ENCODE data around the gene KCNK17.

The KCNK17 gene, protein sequence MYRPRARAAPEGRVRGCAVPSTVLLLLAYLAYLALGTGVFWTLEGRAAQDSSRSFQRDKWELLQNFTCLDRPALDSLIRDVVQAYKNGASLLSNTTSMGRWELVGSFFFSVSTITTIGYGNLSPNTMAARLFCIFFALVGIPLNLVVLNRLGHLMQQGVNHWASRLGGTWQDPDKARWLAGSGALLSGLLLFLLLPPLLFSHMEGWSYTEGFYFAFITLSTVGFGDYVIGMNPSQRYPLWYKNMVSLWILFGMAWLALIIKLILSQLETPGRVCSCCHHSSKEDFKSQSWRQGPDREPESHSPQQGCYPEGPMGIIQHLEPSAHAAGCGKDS

DNA sequence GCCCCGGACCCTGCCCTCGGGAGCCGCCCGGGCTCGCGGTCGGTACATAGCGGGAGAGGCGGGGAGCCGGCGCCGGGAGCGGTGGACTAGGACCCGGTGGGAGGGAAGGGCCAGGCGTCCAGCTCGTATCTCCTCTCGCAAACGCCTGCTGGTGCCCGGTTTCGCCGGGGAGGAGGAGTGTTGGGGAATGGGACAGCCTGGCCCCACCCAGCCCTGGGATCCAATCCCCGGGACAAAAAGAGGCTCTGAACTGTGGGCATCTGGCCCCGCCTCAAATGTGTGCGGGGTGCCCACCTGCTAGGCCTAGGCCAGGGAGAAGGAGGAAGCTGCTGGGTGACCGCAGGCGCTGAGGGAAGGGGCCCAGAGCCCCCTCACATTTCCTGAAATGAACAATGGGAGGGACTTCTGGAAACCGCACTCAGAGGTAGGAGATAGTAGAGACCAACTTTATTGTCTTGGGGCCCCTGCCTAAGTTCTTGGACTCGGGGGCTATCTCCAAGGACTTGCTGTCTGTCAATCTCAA lies at the start of gene KCNK17:
TSS of gene KCNK17 (minus strand) at position 147 of the 523 bp plus-strand sequence. CDS start at position 48, 99 bp downstream.
- DNase-seq: no peak

DNA sequence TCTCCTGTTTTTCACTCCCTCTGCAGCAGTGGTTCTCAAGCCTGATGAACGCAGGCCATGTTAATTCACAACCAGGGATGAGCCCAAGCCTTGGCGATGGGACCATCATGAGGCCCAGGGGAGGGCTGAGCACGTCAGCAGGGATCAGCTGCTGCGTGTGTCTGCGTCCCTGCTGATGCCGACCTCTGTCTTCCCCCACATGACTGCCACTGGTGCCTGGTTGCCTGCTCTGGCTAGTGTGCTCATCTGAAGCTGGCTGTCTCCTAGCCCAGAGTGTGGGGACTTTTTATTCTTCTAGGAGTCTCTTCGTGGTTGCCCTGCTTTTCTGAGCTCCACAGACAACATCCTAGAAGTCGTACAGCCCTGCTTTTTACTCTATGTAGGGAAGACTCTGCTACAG lies 49.1 kb upstream of the KCNK17 start:
- no peak for DNase-seq

DNA sequence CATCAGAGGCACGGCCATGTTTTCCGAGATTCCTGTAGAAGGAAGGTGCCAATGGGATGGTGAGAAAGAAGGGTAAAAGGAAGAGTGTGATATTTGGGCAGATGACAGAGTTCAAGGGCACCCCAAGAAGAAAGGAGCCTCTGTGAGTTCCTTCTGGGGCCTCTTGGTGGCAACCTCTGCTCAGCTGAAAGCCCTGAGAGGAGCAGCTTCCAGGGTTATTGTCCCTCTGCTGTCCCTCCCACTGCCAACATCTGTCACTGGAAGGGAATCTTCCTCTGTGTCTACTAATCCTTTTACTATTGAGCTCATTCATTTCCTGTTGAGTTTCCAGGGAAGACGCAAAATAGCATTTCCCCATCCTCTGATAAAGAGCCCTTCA lies 48.3 kb upstream of the KCNK17 start:
- no peak for DNase-seq

DNA sequence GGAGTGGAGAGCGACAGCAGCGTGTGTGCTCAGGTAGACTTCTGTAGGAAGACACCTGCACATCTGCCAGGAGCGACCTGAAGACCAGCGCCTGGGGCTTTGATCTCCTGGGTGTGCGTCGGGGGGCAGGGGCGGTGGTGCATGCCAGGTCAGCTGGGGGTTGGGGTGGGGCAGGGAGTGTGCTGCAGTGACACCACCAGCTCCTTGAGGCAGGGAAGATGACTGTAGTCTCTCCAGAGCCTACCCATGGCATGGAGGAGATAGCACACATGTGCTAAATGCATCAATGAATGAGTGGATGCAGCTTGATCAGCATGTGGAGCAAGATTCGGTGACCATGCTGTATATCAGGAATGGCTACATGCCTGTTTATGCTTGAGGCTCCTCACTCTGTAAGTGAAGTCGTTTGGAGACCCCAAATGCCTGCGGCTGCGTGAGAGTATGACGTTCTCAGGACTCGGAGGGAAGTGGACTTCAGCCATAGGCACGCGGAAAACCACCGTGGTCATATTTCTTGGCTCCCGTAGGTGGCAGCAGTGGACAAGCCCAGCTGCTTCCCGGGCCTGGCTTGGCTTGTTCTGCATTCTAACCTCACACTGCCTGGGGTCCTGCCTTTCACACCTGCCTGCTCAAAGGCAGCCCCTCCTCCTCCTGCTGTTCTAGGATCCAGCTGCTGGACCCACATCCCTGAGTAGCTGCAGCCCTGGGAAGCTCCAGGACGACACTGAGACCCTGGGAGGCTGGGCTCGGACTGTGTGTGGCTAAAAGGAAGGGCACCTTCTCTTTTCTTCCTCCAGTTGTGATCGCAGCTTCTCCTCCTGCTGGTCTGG lies 47.7 kb upstream of the KCNK17 start:
- peak; percentile 39 to 68 for DNase-seq

DNA sequence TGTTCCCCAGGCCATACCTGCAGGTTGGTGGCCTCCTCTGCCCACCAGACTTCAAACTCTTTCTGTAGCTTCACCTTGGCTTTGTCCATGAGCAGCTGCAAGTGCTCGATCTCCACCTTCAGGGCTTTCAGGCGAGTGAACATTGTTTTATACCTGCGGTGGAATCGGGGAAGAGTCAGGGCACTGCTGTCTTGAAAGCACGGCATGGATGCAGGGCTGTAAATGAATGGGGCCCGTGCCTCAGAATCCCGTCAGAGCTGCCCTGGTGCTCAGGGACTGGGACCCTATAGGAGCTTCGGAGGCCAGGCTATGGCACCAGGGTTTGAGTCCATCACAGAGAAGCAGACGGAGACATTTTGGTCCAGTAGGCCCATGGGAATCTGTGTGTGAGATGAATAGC lies 46.2 kb upstream of the KCNK17 start:
- DNase-seq: no peak

DNA sequence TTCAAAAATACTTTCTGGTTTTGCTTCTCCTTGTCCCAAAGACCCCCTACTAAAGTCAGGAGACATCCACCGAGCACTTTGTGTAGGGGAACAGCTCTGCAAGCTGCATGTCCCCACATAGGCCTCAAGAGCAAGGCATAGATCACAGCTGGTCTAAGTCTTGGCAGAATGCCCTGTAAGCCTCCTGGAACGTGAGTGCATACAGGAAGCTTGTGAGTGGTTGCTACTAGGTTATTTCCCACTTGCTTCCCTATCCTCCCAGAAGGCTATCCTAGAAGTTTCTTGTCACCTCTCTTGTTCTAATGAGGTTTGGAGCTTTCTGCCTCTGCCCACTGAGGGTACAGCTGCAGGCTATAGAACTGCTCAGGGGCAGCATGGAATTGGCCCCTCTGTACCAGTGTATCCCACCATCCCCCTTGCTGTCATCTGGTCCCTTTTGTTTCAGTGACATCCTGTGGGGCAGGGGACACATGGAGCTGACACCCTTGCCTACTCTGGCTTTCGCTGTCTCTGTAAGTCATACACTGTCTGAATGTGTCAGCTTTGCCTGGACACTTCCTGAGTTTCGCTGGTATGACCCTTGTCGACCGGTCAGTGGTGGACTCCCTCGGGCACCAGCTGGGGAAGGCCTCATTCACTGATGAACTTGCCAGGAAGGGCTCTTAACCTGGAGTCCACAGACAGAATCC lies 43.9 kb upstream of the KCNK17 start:
- DNase-seq: no peak

DNA sequence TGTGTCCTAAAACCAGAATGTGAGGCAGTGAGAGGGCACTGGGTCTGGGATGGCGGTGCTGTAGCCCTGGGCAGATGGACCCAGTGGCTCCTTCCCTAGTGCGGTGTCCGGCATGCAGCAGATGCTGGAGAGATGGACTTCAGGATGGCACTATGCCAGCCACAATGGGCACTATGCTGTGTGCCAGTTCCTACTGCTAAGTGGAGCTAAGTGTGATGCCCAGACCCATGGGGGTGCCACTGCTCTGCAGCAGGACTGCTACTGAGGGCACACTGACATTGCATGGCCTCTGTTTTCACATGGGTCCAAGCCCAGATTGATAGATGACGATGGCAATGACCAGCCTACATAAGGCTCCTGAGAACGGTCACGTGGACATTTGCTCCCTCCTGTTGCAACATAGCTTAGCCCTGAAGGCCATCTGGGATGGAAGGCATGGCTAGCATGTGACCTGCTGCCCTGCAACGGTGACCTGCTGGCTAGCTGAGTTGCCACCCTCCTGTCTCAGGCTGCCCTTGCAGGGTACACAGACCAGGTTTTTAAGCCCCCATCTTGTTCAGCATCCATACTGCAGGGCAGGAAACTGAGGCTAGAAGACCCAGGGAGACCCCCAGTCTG lies 39.6 kb upstream of the KCNK17 start:
- no peak for DNase-seq

DNA sequence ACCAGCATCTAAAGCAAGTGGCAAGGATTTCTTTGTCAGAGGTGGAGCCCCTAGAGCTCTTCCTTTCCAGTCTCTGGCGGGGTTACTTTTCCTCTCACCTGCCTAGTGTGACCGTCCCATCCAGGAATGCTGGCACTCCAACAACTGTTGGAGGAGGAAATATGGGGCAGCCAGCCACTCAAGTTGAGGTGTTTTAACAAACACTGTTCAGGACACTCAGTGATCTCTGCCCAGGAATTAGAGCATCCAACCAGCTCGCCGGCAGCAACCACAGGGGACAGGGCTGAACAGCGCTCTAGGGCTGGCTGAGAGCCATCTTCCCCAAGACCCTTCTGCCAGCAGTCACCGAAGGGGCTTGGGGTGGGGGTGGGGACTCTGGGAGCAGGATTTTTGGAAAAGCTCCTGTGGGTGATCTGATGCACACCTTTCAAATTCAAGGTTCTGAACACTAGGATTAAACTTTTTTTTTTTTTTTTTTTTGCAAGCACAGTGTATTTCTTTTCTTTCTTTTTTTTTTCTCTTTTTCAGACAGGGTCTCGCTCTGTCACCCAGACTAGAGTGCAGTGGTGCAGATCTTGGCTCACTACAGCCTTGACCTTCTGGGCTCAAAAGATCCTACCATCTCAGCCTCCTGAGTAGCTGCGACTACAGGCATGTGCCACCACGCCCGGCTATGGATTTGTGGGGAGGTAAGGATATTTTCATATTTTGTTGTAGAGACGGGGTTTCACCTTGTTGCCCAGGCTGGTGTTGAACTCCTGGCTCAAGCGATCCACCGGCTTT lies 36.7 kb upstream of the KCNK17 start:
- DNase-seq: no peak

DNA sequence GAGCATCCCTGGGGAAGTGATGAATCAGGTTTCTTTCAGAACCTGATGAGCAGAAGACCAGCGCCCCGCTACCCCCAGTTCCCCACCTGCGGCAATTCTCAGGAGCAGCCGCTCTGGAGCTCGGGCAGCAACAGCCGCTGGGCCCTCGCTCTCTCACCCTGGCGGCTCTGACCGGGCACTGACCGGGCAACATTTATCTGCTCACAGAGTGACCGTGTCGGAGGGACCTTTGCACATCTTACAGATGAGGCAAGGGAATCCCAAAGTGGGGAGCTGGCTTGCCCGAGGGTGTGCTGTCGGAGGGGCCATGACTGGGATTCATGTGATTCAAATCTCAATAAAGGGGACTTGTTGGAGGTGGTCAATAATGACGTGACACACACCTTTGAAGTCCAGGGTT lies 34.5 kb upstream of the KCNK17 start:
- DNase-seq: no peak

DNA sequence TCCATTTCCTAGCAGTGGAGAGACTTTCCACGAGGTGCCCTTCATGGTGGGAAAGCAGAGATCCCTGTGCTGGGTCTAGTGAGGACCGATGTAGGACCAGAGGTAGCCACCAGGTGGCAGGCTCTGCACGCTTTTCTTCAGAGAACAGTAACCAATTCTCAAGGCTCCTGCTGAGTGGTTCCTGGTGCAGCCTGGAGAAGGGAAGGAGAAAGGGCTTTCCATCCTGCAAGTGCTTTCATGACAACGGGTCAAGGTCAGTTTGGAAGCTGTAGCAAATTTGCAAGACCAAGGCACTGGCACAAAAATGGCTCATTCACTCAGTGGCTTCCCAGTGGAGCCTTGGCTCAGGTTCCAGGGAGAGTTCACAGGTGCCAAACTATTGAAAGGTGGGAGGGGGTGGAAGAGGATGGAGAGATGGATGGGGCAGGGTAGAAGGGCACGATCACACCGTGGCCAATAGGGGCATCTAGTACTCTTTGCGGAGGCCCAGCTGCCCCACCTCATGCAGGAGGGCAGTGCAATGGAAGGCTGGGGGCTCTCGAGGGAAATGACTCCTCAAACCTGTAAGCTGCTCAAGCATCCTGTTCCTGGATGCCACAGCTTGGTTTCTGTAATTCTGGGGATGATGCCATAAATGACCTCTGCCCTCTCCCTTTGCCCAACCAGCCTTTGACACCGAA lies 33.8 kb upstream of the KCNK17 start:
- DNase-seq: peak in 1 of 2 experiments; percentile 43

DNA sequence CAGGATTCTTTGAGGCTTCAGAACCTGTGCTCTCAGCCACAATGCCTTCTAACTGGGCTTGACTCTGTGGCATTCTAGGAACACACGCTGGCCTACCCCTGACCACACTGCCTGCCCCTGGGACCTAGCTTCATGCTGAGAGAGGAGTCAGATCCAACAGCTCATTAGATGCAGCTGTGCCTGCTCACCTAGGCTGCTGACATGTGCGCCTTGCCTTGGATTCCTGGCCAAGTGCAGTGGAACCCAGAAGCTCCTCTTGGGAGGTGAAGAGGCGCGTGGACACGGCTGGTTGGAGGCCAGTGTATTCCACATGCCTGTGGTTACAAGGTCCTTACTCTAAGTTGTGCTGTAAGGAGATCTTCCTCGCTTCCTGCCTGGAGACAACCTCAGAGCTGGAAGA lies 33.0 kb upstream of the KCNK17 start:
- DNase-seq: no peak

DNA sequence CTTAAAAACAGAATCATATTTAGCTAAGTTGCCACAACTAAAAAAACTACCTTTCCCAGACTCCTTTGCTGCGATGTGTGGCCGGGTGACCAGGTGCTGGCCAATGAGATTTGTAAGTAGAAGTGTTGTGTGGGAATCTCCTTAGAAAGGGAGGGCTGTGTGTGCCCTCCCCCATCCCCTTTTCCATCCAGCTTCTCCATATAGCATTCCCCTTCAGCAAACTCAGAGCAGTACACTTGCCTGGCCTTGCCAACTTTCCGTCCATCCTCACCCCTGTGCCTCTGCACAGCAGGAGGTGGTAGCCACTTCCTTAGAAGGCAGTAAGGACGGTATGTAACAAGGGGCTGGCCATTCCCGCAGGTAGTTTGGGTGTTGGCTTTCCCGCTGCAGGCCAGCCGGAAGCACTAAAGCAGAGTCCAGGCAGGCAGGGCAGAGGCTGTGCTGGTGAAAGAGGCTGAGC lies 30.6 kb upstream of the KCNK17 start:
- no peak for DNase-seq

DNA sequence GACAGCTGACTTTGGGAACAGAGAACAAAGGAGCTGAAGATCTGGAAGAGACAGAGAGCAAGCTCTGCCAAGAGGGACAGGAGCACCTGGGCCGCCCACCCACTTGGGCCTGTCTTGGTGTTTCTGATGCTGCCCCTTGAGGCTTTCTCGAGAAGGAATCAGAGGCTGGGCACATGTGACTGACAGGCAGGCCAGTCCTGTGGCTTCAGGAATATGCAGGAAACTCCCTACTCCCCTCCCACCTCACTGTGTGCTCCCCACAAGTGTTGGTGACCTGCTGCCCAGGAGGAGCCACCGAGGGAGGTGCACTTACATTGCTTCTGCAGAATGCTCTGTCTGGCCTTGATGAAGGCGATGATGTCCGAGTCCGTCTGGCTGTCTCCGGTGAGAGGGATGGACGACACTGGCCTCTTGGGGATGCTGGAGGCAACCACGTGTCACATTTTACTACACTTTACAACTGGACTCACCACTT lies 29.2 kb upstream of the KCNK17 start:
- no peak for DNase-seq

DNA sequence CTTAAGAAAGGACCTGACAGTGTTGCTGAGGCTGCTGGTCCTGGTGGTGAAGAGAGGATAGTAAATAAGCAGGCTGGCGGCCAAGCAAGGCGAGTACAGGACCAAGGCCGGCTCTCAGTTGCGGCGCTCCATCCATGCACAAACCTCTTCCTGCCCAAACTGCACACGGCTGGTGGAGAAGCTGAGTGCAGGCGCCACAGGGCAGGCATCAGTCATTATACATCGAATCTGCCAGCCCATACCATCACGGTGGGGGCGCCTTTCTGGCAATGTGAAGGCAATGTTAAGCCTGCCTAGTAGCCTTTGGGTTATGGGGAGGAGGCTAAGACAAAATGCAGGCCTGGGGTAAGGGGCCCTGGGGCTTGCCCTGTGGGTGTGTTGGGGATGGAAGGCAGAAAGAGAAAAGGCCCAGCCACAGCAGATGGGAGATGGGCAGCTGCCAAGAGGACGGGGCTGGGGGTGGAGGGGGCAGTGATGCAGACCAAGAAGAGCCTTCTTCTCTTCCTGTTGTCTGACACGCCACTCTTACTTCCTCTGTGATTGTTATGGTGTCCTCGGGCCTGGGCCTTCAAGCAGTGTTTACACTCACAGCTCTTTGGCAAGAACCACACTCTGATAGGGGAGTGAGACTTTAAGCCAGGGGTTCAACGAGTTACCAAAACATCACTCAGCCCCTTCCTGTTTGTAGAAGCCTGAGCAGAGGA lies 28.6 kb upstream of the KCNK17 start:
- no peak for DNase-seq

DNA sequence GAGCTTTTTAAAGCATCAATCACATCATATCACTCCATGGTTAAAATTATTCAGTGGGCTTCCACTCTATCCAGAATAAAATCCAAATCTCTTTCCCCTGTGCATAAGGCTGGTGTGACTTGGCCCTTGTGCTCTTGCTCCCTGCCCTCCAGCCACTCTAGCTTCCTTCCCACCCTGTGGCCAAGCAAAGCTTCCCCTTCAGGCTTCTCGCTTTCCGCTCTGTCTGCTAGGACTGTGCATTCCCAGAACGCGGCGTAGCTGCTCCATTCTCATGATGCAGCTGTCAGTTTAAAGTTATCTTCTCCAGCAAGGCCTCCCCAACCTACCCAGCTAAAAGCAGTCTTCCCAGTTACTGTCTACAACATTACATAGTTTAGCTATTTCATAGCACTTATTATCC lies 27.7 kb upstream of the KCNK17 start:
- DNase-seq: no peak

DNA sequence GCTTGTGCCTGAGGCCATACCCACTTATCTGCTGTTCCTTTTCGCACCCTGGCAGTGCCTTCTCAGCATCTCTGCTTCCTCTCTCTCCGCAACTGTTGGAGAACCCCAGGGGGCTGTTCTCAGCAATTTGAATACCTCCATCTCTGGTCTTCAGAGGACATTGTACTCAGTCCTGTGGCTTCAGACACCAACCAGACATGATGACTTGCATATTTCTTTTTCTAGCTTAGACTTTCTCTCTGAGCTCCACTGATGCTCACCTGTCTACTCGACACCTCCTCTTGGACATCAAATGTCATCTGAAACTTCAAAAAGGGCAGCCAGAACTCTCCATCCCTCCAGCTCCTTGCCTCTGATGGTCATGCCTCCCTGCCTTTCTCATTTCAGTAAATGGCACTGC lies 27.1 kb upstream of the KCNK17 start:
- DNase-seq: no peak

DNA sequence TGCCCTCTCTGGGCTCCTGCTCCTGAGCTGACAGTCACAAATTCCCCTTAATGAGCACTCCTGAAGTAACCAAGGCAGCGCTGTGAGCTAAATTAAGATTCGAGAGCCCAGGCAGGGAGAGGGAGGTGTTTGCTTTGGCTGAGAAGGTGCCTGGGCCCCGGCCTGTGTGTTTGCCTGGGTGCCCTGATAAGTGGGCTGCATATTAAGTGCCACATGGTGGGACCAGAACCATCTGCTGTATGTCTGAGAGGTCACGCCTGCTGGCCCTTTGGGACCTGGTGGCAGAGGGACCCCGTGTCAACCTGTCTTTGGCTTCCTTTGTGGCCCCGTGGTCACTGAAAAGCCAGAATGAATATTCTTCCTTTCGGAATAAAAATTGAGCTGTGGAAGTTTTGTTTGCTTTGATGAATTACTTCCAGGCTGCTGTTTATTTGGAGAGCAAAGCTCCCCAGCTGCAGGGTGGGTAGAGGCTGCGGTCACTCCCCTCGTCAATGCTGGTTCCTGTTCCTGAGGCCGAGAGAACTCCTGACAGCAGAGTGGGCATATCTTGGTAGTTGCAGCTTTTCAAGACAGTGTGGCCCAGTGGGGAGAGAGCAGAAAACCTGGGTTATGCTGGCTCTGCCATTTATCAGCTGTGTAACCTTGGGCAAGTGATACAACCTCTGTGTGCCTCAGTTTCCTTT lies 25.8 kb upstream of the KCNK17 start:
- DNase-seq: no peak

DNA sequence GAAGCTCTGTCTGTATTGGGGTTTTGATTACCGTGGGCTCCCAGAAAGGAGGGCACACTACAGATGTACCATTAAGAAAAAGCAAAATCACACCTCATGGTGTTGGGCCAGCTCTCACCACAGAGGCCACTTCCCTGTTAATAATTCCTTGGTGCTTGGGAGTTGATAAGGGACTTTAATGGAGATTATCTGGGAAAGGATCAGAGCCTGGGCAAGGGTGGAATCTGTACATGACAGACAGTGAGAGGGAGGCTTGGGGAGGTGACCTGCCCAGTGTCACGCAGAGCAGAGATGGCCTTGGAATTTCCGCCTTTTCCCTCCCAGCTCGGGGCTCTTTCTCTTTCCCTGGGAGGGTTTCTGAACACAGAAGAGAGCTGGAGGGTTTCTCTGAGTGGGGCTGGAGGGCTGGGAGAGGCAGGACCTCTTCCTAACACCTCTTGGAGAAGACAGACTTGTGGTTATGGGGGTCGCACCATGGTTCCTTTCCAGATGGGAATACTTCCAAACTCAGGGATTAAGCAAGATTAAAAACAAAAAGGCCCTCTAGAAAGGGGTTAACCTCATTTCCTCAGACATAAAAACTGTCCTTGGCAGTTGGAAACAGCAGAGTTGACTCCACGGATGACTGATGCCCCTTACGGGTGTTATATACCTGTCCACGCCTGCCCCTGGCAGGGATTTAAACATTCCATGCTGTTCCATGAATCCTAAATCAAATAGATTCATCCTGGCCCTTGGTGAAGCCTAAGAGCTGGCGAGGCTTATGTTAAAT lies 25.1 kb upstream of the KCNK17 start:
- DNase-seq: no peak

DNA sequence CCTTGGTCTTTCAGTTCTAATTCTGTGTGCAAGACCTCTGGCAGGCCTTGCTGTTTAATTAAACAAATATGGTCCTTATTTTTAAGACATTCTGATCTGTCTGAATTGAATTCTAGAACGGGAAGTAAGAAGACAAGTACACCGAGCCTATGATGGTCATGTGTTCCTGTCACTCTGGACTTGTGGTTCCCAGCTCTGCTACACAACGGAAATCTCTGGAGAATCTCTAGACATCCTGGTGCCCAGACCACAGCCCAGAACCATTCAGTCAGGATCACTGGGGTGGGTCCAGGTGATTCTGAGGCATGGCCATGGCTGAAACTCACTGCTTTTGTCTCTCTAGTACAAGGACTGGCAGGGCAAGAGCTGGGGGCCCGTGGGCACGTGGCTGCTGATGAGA lies 24.2 kb upstream of the KCNK17 start:
- DNase-seq: no peak

All from NCI-H1930 (cell line).